H1 (cell line): Measurements from ENCODE around the gene FAM98C.

Experiments used
- BCL11A ChIP-seq, 2 experiments: IDR thresholded peaks; one replicate each; pipeline ENCODE4 v1.6.1; 2011; ENCODE audit warnings: low read depth in 2 of 2, low read length in 2 of 2, mild to moderate bottlenecking in 2 of 2
- CHD2 ChIP-seq: IDR thresholded peaks from 2 replicates; pipeline ENCODE4 v1.6.1; 2012; ENCODE audit warnings: low read length, improper control_type of control experiment
- CREB1 ChIP-seq: IDR thresholded peaks from 2 replicates; pipeline ENCODE4 v1.6.1; 2012; ENCODE audit warnings: inconsistent platforms
- EZH2 ChIP-seq: fragments of 200-600 bp; sonication (generic); IDR thresholded peaks from 2 replicates; pipeline ENCODE4 v1.7.1; 2012; ENCODE audit warnings: low read depth, mild to moderate bottlenecking, moderate library complexity, low read length, inconsistent platforms; ENCODE audit not compliant: severe bottlenecking
- GABPA ChIP-seq: IDR thresholded peaks from 2 replicates; pipeline ENCODE4 v1.6.1; 2011; ENCODE audit warnings: mild to moderate bottlenecking, low read length, moderate library complexity, borderline replicate concordance; ENCODE audit not compliant: insufficient read depth
- HDAC2 ChIP-seq, 2 experiments: fragments of 300-600 bp in 1 of 2; sonication (generic) in 1 of 2; IDR thresholded peaks; 2 replicates each; pipeline ENCODE4 v1.6.1; 2011 to 2012; ENCODE audit warnings: low read depth in 2 of 2, low read length in 2 of 2, mild to moderate bottlenecking in 2 of 2, moderate library complexity in 2 of 2, borderline replicate concordance in 1 of 2, inconsistent platforms in 1 of 2
- JUN ChIP-seq: IDR thresholded peaks from 2 replicates; pipeline ENCODE4 v1.6.1; 2011; ENCODE audit warnings: low read depth, mild to moderate bottlenecking, improper control_type of control experiment, low read length
- KDM5A ChIP-seq: fragments of 200-600 bp; IDR thresholded peaks from 2 replicates; pipeline ENCODE4 v1.7.1; 2012; ENCODE audit warnings: mild to moderate bottlenecking, low read length, inconsistent platforms, mixed read lengths
- NRF1 ChIP-seq: IDR thresholded peaks from 2 replicates; pipeline ENCODE4 v1.6.1; 2011; ENCODE audit warnings: mild to moderate bottlenecking, low read depth, low read length, improper control_type of control experiment
- POLR2A ChIP-seq, 2 experiments: IDR thresholded peaks; 1 replicate in 1 of 2; 2 replicates in 1 of 2; pipeline ENCODE4 v1.6.1; 2011; ENCODE audit warnings: low read depth in 2 of 2, low read length in 2 of 2, mild to moderate bottlenecking in 2 of 2; ENCODE audit errors: control extremely low read depth in 1 of 2
- POLR2AphosphoS5 ChIP-seq: IDR thresholded peaks from 2 replicates; pipeline ENCODE4 v1.6.1; 2011; ENCODE audit warnings: low read depth, low read length
- TF ChIP-seq, protein P1 (sequence below), 3 experiments: IDR thresholded peaks; 1 replicate in 2 of 3; 2 replicates in 1 of 3; pipeline versions ENCODE4 v1.5.1 to v1.6.1; 2011; ENCODE audit warnings: low read length in 3 of 3, mild to moderate bottlenecking in 3 of 3, inconsistent platforms in 2 of 3, low read depth in 1 of 3, moderate library complexity in 1 of 3; ENCODE audit not compliant: insufficient read depth in 1 of 3; ENCODE audit errors: control extremely low read depth in 1 of 3
- TF ChIP-seq, protein P2 (sequence below): IDR thresholded peaks from 2 replicates; pipeline ENCODE4 v1.6.1; 2012; ENCODE audit warnings: inconsistent platforms

DNA sequence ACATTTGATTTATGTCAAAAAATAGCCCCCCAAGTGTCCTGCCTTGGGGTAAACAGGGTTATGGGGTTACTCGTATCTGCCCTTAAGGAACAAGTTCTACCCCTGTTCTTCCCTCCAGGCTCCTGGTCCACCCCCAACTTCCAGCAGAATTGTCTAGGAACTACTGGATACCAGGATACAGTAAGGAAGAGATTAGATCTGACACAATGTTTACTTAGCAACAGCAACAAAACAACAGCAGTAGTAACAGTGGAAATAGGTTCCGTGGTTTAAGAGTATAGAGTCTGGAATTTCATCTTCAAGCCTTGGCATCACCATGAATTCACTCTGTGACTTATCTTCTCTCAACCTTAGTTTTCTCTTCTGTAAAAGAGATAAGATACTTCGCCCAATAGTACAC is 1.7 kb upstream of the FAM98C start:
- TF ChIP-seq NRF1 (no peak), CREB1 (no peak), GABPA (no peak), POLR2A (IDR thresholded peaks at IDR 0.05; ENCODE audit: control extremely low read depth in 1 of 2, low read depth in 2 of 2, low read length in 2 of 2) (no peak), POLR2AphosphoS5 (no peak), JUN (no peak), HDAC2 (IDR thresholded peaks at IDR 0.05; ENCODE audit: borderline replicate concordance in 1 of 2, low read depth in 2 of 2, low read length in 2 of 2) (no peak), BCL11A (IDR thresholded peaks at IDR 0.05; ENCODE audit: low read depth in 2 of 2, low read length in 2 of 2) (no peak), KDM5A (no peak), CHD2 (no peak), EZH2 (no peak)
- TF ChIP-seq, protein P1, sequence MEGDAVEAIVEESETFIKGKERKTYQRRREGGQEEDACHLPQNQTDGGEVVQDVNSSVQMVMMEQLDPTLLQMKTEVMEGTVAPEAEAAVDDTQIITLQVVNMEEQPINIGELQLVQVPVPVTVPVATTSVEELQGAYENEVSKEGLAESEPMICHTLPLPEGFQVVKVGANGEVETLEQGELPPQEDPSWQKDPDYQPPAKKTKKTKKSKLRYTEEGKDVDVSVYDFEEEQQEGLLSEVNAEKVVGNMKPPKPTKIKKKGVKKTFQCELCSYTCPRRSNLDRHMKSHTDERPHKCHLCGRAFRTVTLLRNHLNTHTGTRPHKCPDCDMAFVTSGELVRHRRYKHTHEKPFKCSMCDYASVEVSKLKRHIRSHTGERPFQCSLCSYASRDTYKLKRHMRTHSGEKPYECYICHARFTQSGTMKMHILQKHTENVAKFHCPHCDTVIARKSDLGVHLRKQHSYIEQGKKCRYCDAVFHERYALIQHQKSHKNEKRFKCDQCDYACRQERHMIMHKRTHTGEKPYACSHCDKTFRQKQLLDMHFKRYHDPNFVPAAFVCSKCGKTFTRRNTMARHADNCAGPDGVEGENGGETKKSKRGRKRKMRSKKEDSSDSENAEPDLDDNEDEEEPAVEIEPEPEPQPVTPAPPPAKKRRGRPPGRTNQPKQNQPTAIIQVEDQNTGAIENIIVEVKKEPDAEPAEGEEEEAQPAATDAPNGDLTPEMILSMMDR (IDR thresholded peaks at IDR 0.05; ENCODE audit: control extremely low read depth in 1 of 3, insufficient read depth in 1 of 3, low read depth in 1 of 3, low read length in 3 of 3): no peak
- TF ChIP-seq, protein P2, sequence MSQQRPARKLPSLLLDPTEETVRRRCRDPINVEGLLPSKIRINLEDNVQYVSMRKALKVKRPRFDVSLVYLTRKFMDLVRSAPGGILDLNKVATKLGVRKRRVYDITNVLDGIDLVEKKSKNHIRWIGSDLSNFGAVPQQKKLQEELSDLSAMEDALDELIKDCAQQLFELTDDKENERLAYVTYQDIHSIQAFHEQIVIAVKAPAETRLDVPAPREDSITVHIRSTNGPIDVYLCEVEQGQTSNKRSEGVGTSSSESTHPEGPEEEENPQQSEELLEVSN: no peak
